OCI-LY3 (cell line): Measurements from ENCODE around the gene POPDC3.

ENCODE experiments used
- CTCF ChIP-seq: fragments of 200-600, 300-600 bp; sonication (generic); IDR thresholded peaks from 2 replicates; pipeline ENCODE4 v1.5.1; 2014; ENCODE audit warnings: antibody characterized with exemption, low read length, low read depth
- EZH2phosphoT487 ChIP-seq: fragments of 200-600 bp; shearing (Covaris generic); IDR thresholded peaks from 2 replicates; pipeline ENCODE4 v1.6.1; 2018; ENCODE audit warnings: antibody characterized with exemption, mixed run types, low read depth

DNA sequence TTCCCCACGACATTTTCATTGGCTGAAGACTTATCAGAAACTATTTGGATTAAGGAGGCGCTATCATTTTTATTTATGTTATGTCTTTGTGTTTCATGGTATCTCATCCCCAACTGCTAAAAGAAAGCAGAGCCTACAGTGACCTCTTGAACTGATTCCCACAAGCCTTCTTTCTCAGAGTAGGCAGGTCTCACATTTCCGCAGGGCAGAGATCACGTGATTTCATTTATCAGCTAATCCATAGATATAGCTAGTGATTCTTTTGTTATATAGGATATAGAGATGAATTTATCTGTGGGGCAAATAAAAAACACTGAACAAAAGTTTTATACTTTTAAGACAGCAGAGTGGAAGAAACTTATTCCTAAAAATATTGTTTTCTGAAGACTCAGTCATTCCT lies 25.0 kb upstream of the POPDC3 start:
- TF ChIP-seq CTCF (no peak), EZH2phosphoT487 (no peak)
